NCI-H1092 (cell line): Measurements from ENCODE around the gene RET.

Experiments used
- DNase-seq: peaks from one replicate; lab custom pipeline; 2025; lab: John Stamatoyannopoulos, UW

Gene RET

DNA sequence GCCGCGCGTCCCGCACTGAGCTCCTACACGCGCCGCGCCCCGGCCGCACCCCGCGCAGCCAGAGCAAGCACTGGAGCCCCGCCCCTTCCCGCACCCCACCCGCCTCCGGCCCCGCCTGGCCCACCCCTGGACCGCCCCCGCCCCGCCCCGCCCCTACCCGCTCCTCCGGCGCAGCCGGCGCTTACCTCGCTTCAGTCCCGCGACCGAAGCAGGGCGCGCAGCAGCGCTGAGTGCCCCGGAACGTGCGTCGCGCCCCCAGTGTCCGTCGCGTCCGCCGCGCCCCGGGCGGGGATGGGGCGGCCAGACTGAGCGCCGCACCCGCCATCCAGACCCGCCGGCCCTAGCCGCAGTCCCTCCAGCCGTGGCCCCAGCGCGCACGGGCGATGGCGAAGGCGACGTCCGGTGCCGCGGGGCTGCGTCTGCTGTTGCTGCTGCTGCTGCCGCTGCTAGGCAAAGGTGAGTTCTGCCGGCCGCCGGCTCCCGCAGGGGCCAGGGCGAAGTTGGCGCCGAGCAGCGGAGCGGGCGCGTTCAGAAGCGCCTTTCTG is at the start of gene RET:
RET (plus strand) TSS at position 194 of the 545 bp plus-strand sequence; CDS start at position 384, 190 bp downstream.
- DNase-seq, result no peak

DNA sequence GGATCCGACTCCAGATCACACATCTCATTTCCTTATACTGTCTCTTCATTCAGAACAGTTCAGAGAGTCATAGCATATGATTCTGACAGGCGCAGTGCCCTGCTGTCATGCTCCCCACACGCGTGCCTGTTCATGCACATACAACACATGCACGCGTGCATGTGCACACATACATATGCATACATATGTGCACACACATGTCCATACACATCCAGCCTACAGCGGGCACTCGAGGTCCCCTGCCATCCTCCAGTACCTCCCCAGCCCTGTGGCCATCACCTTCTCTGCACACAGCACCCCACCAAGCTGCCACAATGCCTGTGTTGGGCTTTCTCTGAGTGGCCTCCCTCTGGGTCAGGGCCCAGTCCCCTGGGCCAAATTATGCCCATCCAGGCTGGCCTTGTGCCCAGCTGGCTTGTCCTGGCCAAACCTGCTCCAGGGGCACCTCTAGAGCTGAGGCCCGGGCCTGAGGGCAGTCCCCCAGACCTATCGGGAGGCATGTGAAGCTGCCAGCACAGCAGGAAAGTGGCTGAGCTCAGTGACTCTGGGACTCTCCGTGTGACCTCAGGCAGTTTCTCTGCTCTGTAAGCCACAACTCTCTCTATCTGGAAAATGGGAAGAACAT is 49.4 kb upstream of the RET start:
- no peak for DNase-seq

- no peak for DNase-seq
Measured at GRCh38 chr10:43028143-43028542, 48.7 kb upstream of the RET start.

DNA sequence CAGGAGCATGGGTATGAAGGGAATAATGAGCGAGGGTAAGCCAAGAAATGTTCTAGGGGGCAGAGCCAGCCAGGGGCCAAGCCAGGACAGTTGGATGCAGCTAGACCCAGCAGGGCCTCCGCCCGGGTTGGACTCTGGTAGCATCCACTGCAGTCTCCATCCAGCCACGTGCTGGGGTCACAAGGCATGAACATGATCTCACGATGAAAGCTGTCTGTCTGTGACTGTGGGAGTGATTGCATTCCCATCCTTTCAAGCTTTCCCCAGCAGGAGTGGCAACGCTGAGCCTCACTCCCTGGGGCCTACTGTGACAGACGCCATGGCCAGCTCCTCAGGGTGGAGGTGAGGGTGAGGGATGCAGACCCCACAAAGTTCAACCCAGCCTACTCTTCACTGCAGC is 47.8 kb upstream of the RET start:
- DNase-seq, result no peak

GRCh38 chr10:43032613-43033012 is 44.3 kb upstream of the RET start:
- no peak for DNase-seq

DNA sequence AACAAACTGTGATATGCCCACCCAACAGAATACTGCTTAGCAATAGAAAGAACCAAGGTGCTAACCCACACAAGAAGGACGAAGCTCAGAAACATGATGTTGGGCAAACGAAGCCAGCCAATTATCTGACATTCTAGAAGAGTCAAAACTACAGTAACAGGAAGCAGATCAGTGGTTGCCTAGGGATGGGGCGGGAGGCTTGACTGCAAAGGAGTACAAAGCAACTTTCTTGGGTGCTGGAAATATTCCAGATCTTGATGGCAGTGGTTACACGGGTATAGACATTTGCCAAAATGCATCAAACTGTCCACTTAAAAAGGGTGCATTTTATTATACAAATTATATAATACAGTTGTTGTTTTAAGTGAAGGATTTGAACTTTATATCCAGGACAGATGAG is 41.1 kb upstream of the RET start:
- no peak for DNase-seq

DNA sequence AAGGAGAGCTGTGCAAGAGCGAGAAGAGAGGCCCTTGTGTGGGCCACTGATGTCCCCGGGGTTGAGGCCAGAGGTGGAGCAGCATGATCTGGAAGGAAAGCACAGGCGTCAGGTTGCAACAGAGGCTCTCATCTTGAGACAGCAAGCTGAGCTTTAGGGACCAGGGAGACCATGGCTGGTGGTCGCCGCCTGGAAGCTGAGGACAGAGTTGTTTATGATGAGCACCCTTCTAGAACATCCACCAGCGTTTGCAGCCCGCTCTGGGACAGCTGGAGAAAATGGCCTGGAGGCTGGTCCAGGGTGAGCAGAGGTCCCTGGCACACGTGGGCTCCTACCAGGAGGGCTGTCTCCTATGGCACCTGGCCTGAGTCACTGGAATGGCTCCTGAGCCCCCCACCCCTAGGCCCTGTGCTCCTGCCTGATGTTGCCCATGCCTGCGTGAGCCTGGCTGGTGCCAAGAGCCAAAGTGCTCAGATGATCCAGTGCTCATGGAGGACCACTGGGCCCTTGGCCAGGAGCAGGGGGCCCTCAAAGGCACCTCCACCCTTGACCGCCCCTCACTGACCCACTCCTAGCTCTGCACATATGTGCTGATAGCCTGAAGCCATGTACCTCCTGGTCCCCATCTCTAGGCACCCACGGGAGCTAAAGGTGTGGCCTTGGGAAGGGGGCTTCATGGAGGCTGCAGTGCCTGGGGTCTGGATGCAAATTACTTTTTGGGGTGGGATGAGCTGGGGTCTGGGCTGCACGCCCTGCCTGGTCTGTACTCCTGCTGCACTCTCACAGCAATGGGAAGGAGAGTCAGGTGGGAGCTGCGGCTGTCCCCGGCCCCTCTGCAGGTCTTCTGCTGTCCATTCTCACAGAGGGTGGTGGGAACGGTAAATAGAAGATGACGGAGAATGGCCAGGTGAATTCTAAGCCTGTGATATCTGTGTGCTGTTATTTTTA is 40.1 kb upstream of the RET start:
- no peak for DNase-seq

DNA sequence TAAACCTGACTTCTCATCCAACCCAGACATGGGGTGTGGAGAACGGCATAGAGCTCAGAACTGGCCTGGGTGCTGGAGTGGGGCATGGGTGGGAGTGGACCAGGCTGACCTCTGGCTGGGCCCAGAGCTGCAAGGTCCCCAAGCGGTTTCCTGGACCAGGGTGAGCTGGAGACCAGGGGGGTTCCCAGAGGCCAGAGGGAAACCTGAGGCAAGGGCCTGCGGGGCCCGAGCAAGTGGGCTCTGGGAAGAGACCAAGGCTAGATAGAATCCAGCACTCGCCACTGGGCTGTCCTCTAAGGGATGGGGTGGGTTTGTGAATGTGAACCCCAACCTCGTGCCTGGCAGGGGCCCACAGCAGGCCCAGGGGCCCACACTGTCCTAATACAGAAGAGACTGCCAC is 39.4 kb upstream of the RET start:
- DNase-seq, result no peak

DNA sequence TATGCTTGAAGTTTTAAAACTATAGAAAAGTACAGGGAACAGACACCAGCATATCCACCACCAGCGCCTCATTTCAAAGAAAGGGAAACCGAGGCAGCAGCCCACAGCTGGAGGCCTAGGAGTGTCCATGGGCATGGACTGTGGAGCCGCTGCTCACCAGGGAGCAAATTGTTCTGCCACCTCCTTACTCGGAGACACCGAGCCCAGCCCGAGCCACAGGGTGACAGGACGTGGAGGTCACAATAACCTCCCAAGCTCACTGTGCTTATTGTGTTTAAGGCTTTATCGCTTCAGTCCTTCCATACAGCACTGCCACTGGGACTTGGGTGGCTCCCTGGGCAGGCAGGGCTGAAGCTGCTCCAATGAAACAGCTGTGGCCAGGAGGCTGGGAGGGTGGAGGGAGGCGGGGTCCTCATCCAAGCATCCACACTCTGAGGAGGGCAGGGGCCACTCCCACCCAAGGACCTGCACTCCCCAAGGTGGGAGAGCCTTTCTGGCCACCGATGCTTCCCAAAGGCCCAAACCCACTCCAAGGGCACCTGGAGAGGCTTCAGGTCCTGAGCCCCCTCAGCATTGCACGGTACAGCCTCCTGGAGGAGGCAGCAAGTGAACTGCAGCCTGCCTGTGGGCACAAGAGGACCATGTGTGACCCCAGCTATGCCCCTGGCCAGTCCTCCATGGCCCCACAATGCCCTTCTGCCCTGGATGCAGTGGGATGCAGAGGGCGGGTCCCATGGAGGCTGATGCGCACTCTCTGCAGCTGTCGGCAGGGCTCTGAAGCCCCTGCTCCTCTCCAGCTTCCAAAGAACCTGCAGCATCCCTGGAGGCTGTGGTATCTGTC is 38.7 kb upstream of the RET start:
- no peak for DNase-seq

DNA sequence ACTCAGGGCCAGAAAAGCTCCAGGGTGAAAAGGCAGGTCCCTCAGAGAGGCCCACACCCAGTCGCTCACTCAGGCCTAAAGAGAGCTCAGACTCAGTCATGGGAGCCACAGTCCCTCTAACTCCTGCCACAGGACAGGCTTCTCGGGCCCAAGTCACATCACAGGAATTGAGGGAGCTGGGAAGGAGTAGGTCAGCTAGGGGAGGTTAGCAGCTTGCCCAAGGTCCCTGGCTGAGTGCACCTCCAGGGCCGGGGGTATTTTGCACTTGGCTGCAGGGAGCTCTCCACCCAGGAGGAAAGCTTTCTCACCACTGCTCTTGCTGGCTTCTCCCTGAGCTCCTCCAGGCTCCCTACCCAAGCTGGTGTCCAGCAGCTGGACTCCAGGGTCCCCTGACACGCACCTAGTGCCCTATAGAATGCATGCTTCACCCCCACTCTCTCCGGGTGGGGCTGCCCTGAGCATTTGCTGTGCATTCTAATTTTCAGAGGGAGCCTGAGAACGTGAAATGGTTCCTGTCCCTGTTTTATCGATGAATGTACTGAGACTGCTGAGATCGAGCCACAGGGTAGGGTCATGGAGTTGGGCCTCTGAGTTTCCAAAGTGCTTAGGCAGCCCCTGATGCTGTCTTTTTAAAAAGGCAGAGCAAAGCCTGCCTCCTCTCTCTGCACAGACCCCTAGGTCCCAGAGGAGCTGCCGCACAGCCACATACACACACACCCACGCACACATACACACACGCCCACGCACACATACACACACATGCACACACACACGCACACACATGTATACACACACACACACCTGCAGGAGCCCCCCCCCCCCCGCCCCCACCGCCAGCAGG is 37.9 kb upstream of the RET start:
- no peak for DNase-seq

DNA sequence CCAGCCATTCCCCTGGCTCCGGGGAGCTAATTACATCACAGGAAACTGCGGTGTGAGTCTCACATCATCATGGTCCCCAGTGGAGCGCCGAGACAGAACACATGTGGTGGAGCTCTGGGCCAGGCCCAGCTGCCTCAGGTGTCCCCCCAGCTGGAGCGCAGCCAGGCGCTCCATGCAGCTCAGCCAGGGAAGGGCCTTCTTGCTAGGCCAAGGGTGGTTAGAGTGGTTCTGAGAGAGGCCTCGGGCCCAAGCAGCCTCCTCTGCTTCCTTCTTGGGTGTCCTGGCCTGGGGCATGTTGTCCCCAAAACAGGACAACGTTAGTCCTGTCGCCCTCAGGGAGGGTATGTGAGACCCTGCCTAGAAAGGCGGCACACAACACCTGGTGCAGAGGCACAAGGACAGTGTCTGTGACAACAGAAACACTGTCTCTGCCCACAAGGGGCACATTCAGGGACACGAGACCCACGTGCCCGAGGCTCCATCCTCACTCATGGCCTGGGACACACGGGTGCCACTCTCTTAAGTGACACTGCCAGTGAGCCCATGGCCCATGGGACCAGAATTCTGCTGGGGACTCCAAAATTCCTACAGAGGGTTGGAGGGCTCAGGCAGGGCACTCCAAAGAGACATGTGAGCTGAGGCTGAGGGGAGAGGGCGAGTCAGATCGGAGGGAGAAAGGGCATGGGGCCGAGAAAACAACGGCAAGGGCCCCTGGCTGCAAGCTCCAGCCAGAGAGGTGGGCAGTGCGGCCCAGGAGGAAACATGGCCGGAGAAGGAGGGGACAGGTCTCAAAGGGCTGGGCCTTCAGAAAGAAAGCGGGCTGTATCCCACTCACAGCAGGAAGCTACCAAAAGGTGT is 37.0 kb upstream of the RET start:
- DNase-seq, result no peak

DNA sequence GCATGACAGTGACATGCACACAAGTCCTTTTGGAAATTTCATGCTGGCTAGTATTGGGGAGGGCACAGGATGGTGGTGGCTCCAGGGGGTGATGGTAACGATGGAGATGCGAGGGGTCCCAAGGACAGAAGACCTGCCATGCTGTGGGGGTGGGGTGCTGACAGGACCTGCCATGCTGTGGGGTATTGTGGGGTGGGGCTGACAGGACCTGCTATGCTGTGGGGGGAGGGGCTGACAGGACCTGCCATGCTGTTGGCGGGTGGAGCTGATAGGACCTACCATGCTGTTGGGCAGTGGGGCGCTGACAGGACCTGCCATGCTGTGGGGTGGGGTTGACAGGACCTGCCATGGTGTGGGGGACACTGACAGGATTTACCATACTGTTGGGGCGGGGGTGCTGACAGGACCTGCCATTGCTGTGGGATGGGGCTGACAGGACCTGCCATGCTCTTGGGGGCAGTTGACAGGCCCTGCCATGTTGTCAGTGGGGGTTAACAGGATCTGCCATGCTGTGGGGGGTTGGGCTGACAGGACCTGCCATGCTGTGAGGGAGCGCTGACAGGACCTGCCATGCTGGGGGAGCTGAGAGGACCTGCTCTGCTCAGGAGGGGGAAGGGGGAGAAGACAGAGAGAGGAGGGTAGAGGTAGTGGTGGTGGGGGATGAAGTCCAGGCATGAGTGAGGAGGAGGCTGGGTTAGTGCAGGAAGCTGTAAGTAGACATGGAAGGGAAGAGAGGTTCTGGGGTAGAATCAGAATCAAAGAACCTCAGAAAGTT is 36.2 kb upstream of the RET start:
- DNase-seq, result no peak

DNA sequence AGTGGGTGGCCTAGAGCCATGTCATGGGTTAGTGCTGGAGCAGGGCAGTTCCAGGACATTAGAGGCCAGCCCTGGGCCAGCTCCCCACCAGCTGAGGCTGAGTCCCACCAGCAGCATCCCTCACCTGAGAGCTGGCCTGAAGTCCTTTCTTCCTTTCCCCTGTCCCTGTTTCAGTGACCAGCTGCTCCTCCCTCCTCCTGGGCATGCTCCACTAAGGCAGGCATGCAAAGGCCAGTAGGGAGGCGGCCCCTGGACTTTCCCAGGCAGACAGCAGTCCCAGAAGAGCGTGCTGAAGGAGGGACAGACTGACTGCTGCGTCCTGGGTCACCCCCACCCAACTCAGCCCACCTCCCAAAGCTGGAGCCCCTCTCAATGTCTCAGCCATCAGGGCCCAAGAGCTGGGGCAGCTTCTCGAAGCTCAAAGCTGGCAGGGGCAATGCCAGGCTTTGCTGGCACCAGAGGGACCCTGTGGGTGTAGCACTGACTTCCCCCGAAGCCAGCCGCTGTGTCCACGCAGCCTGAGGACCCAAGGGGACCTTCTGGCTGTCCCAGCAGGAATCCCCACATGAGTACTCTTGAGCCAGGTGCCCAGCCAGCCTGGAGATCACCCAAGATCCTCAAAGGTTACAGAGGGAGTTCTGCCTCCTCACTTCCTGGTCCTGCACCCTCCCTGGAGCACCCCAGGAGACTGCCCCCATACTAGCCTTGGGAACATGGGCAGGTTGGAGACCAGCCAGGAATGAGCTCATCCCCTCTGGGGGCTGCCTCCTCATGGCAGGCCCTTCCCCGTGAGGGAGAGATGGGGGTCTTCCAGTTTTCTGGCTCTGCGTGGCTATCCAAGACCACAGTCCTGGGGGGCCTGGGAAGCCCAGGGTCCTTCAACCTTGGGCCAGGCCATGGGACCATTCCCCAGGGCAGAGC is 35.2 kb upstream of the RET start:
- no peak for DNase-seq

- DNase-seq, result no peak
Measured at GRCh38 chr10:43042503-43043341, 34.1 kb upstream of the RET start.

DNA sequence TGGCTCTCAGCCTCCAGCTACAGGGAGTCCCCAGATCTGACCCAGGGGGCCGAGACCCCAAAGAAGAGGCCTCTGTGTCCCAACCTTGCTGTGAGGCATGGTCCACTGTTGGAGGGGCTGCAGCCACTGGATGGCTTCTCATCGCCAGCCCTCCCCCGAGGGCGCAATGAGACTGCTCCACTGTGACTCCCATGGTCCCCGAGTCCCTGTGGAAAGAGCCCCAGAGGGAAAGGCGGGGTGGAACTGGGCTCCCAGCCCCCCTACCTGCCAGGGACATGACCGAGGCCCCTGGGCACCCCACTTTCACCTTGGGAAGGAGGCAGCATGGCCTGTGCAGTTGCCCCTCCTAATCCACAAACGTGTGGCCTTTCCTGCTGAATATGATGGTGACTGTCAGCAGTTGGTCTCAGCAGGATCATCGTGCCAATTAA is 33.5 kb upstream of the RET start:
- no peak for DNase-seq

DNA sequence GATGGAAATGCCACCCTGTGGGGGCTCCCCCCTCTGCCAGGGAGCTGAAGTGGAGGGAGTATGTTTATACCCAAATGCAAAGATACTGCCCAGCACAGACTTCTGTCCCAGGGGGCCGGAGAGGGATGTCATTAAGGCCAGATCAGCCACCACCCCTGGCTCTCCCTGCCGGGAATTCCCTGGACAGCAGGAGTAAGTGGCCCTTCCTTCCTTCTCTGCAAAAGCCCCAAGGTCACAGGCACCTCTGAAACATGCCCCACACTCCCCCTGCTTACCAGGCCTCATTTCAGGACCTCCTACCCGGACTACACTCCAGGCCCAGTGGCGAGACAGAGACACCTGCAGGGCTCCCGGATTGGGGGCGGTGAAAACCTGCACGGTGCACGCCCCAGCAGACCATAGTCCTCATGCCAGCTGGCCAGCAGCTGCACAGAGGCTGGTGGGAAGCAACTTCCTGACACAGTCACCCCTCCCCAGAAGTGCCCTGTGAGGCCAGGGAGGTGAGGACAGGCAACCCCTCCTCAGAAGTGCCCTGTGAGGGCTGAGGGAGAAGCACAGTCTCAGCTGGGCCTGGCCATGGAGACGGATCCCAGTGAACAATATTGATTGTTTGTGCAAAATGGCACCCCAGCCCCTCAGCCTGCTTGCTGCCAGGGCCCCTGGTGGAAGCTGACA is 33.0 kb upstream of the RET start:
- no peak for DNase-seq

DNA sequence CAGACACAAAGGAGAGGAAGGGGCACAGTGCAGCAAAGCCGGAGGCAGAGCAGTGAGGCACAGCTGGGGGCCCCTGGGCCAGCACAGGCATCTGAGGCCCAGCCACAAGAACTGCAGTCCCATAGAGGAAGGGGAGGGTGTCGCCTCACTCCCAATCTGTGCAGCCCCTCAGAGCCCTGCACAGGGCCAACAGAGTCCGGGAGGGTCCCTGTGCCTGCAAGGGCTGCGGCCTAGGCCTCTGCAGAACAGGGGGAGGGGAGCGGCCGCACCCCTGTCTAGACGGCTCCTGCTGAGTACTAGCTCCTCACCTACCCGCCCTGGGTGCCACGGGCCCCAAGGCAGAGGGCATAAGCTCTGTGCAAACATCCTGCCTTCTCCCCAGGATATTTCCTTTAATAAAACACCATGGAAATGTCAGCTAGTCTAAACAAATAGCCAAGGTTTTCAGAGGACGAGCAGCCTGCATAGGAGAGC is 32.4 kb upstream of the RET start:
- DNase-seq, result no peak
